A549 (cell line): ENCODE results near the gene RNF166.

ENCODE experiments used
- CTCF ChIP-seq: fragments of >200 bp; sonication (Bioruptor Twin); formaldehyde crosslinking; IDR thresholded peaks from 3 replicates; pipeline ENCODE4 v1.5.1; 2016
- HES2 ChIP-seq: fragments of >200 bp; sonication (Bioruptor Twin); formaldehyde crosslinking; IDR thresholded peaks from 2 replicates; pipeline ENCODE4 v1.6.1; 2016
- HOXA7 ChIP-seq: fragments of 250-450 bp; sonication (Bioruptor Pico); IDR thresholded peaks from 2 replicates; pipeline ENCODE4 v1.5.0; 2020; ENCODE audit warnings: mild to moderate bottlenecking, moderate library complexity
- JUN ChIP-seq, 2 experiments: fragments of >200 bp; sonication (Bioruptor Twin); formaldehyde crosslinking; IDR thresholded peaks; 2 replicates in 1 of 2; 3 replicates in 1 of 2; pipeline ENCODE4 v1.6.1; 2016 to 2017
- KDM5A ChIP-seq: fragments of 200-600 bp; sonication (generic); IDR thresholded peaks from 2 replicates; pipeline ENCODE4 v1.6.1; 2016; ENCODE audit warnings: antibody characterized with exemption, mild to moderate bottlenecking
- POLR2A ChIP-seq: IDR thresholded peaks from 2 replicates; pipeline ENCODE4 v1.6.1; 2012; ENCODE audit warnings: mild to moderate bottlenecking, low read length

GRCh38 chr16:88747588-88748301, 41.5 kb upstream of the RNF166 start:
- TF ChIP-seq CTCF (peak; percentile 50), POLR2A (no peak), HOXA7 (CRISPR knock-in tag) (no peak), KDM5A (no peak), HES2 (no peak), JUN (IDR thresholded peaks at IDR 0.05) (no peak)
